Measurements from ENCODE around the gene CBLIF. TPM values are rescaled to one million over a fixed set of nuclear protein-coding genes. Genes with fewer than 3 reads are reported as not detected.

CBLIF gene
- total RNA-seq, 1 experiment from 2014 or later = not detected

GRCh38 chr11:59812220-59812619, 33.1 kb downstream of the CBLIF start:
- H3K4me2 ChIP-seq (ENCODE audit: low read length) = no peak overlapping the region
- no peak overlapping the region for H3K27ac ChIP-seq (ENCODE audit: low read length)
- H3K9ac ChIP-seq (ENCODE audit: low read length) = no peak overlapping the region
- intact Hi-C loops (cut with micrococcal nuclease) = no loop called here
- ATAC-seq = no peak
- ChIA-PET POLR2A (ENCODE audit: unreplicated experiment) (no interaction called here), CTCF (no interaction called here)
- peaks cover 15% of the 10 kb centered on the region for H3K36me3 ChIP-seq (ENCODE audit: low read depth, low read length)
- DNase-seq = no peak
- 0 out of 2 replicates have a peak, but pooled peaks cover 3% of the 10 kb centered on the region for H4K20me1 ChIP-seq (ENCODE audit: low read length)
- no peak overlapping the region for H2AFZ ChIP-seq (ENCODE audit: low read length)
- H3K27me3 ChIP-seq (ENCODE audit: low read length) = no peaks in the 10 kb centered on the region
- peaks cover 20% of the 10 kb centered on the region for H3K4me1 ChIP-seq (ENCODE audit: insufficient read depth, low read length)
- H3K79me2 ChIP-seq (ENCODE audit: low read length) = peaks cover 29% of the 10 kb centered on the region
- no peaks in the 10 kb centered on the region for H3K9me2 ChIP-seq (replicated peaks; ENCODE audit: low read length)
- H3K9me3 ChIP-seq (ENCODE audit: low read length) = no peaks in the 10 kb centered on the region
- H3K4me3 ChIP-seq (ENCODE audit: low read length) = no peak overlapping the region
- BruUV-seq (replicated peaks) = no TSS peak
- no peaks in the 10 kb centered on the region for H3F3A ChIP-seq (ENCODE audit: low read length, unreplicated experiment)
- TF ChIP-seq EZH2phosphoT487 (IDR thresholded peaks at IDR 0.05; ENCODE audit: borderline replicate concordance, low read length) (no peak), EZH2 (IDR thresholded peaks at IDR 0.05; ENCODE audit: low read length, unreplicated experiment) (no peak), CTCF (conservative IDR thresholded peaks at IDR 0.05; ENCODE audit: low read depth, low read length) (no peak)

- intact Hi-C loops (cut with micrococcal nuclease) = loop anchor here (2.0 kb wide), 1 partner anchor 56 kb away; the partner anchor contains the start of gene STX3
- peak overlapping the region; percentile 91 for H3K4me3 ChIP-seq (ENCODE audit: low read length)
- peaks cover 20% of the 10 kb centered on the region for H3K4me1 ChIP-seq (ENCODE audit: insufficient read depth, low read length)
- H3K9ac ChIP-seq (ENCODE audit: low read length) = peak overlapping the region; percentile 89
- DNase-seq (no peak), ATAC-seq (no peak)
- peaks cover 28% of the 10 kb centered on the region for H3K36me3 ChIP-seq (ENCODE audit: low read depth, low read length)
- ChIA-PET POLR2A (ENCODE audit: unreplicated experiment) (interaction anchor here (0.6 kb wide), 2 partner anchors 9 to 274 kb away, joined by 3 to 7 read pairs; no protein-coding TSS in a partner anchor), CTCF (interaction anchor here (0.6 to 1.0 kb wide), 2 partner anchors 58 to 142 kb away, joined by 3 to 4 read pairs; partner anchors contain the start of gene PATL1)
- no peaks in the 10 kb centered on the region for H3K27me3 ChIP-seq (ENCODE audit: low read length)
- H2AFZ ChIP-seq (ENCODE audit: low read length) = peak overlapping the region; percentile 95
- H3K9me3 ChIP-seq (ENCODE audit: low read length) = no peaks in the 10 kb centered on the region
- H3K4me2 ChIP-seq (ENCODE audit: low read length) = peak overlapping the region; percentile 98
- H3K27ac ChIP-seq (ENCODE audit: low read length) = no peak overlapping the region
- TF ChIP-seq CTCF (conservative IDR thresholded peaks at IDR 0.05; ENCODE audit: low read depth, low read length) (no peak), EZH2phosphoT487 (IDR thresholded peaks at IDR 0.05; ENCODE audit: borderline replicate concordance, low read length) (no peak), EZH2 (IDR thresholded peaks at IDR 0.05; ENCODE audit: low read length, unreplicated experiment) (no peak)
- TSS peak; percentile 18 for BruUV-seq (replicated peaks)
- H3K9me2 ChIP-seq (replicated peaks; ENCODE audit: low read length) = no peaks in the 10 kb centered on the region
- H4K20me1 ChIP-seq (ENCODE audit: low read length) = 0 out of 2 replicates have a peak, but pooled peaks cover 3% of the 10 kb centered on the region
- no peaks in the 10 kb centered on the region for H3F3A ChIP-seq (ENCODE audit: low read length, unreplicated experiment)
- peaks cover 29% of the 10 kb centered on the region for H3K79me2 ChIP-seq (ENCODE audit: low read length)
Measured at GRCh38 chr11:59810911-59811259, 34.4 kb downstream of the CBLIF start.
